AG09309 (cell line): Measurements from ENCODE around the gene PDZD8.

Experiments used
- DNase-seq: peaks from one replicate; pipeline ENCODE4 v3.0.0-alpha.2; 2010; ENCODE audit warnings: low read depth
- H3K4me3 ChIP-seq: 2 replicates; pipeline ENCODE4 v1.5.1; 2011; ENCODE audit warnings: mild to moderate bottlenecking, low read depth, low read length, moderate library complexity; ENCODE audit not compliant: control insufficient read depth
- CTCF ChIP-seq: IDR thresholded peaks from 2 replicates; pipeline ENCODE4 v1.5.1; 2011; ENCODE audit warnings: mild to moderate bottlenecking, low read depth, low read length, inconsistent platforms; ENCODE audit not compliant: insufficient read depth, control insufficient read depth; ENCODE audit errors: missing control alignments

The PDZD8 gene

GRCh38 chr10:117264782-117265181, 110.5 kb downstream of the PDZD8 start:
- no peak overlapping the region for H3K4me3 ChIP-seq
- no peak for DNase-seq
- TF ChIP-seq CTCF, result no peak

DNA sequence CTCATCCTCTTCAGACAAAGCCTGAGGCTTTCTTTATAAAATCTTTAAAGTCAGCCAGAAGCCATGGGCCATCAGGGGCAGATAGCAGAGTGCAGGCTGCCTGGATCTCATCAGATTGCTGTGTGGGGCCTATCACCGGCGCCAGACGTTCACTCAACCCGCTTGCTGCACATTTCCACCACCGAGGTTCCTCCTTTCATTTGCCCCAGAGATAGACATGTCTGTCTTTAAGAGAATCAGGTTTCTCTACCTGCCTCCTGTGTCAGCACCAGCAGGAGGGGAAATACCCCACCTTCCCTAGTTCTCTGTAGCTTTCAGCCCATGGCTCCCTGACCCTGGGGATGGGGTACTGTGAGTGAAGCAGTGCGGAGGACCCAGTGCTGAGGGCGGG, 112.3 kb downstream of the PDZD8 start:
- TF ChIP-seq CTCF, result no peak
- no peak overlapping the region for H3K4me3 ChIP-seq
- no peak for DNase-seq

- no peak for TF ChIP-seq CTCF
- H3K4me3 ChIP-seq, result no peak overlapping the region
- no peak for DNase-seq
These were observed 112.8 kb downstream of the PDZD8 start for GRCh38 chr10:117262291-117262902.

GRCh38 chr10:117261501-117261900, 113.7 kb downstream of the PDZD8 start:
- no peak for TF ChIP-seq CTCF
- no peak for DNase-seq
- no peak overlapping the region for H3K4me3 ChIP-seq

DNA sequence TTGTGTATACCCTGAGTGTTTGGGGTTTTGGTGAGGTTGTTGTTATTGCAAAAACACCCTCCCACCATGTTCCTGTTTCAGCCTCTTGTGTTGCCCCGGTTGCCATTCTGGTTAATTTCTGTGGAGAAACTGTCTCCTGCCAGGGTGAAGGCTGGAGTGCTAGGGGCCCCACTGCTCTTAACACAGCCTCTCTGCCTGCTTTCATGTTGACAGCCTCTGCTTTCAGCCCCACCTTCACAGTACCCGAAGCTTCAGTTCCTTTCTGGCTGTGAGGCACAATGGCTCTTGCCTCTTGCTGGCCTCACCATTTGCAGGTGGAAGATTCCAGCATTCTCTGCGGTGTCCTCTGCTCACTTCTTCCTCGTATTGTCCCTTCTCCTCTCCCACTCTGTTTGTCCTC, 115.2 kb downstream of the PDZD8 start:
- TF ChIP-seq CTCF, result no peak
- no peak overlapping the region for H3K4me3 ChIP-seq
- DNase-seq, result no peak

DNA sequence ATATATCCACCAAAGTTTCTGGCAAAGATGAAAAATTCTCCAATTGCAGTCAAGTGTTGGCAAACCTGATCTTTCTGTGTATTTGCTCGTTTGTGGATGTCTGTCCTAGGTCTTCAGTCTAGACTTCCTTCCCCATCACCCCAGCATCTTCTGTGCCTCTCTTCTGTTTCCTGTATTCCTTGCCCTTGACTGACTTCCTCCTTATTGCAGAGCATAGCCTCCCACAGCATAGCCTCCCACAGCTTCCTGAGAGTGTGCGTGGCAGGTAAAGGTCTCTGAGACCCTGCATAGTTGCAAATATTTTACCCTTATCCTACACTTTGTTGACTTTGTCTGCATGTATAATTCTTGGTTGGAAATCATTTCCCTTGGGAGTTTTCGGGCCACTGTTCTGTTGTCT, 116.0 kb downstream of the PDZD8 start:
- no peak for TF ChIP-seq CTCF
- H3K4me3 ChIP-seq, result no peak overlapping the region
- DNase-seq, result no peak

- H3K4me3 ChIP-seq, result no peak overlapping the region
- no peak for TF ChIP-seq CTCF
- DNase-seq, result no peak
These were observed 117.5 kb downstream of the PDZD8 start for GRCh38 chr10:117257721-117258120.
